K562 (cell line): ENCODE measurements around the gene LITAF. TPM values are rescaled to one million over a fixed set of nuclear protein-coding genes. Genes with fewer than 3 reads are reported as not detected.

ENCODE experiments used
- ATAC-seq: fragments of 200-7000 bp; cut with Tn5 transposase; 3 replicates; pipeline ENCODE4 v1.9.1; 2020; ENCODE audit warnings: moderate library complexity
- BruUV-seq: library from RNA; stranded (reverse); fragments of 400-500 nt; replicated peaks from 2 replicates; lab custom pipeline; 2021; lab: Mats Ljungman, UMichigan
- CTCF ChIA-PET: fragments of 300-600 bp; formaldehyde crosslinking; extraction: SDS; loops from one replicate; lab custom pipeline; 2021; ENCODE audit warnings: low intra/inter-chr PET ratio; lab: Yijun Ruan, JAX
- POLR2A ChIA-PET: fragments of 300-600, 350-650 bp; sonication (Branson Sonifier 250); formaldehyde crosslinking; extraction: SDS; loops from one replicate; lab custom pipeline; 2021; ENCODE audit warnings: antibody characterized with exemption, inconsistent platforms; lab: Yijun Ruan, JAX
- DNase-seq, 4 experiments: peaks; one replicate each; pipeline versions ENCODE4 v3.0.0 to v3.0.0-alpha.2; 2011 to 2018; ENCODE audit warnings: low spot score in 3 of 4, mixed read lengths in 3 of 4; ENCODE audit errors: extremely low read depth in 1 of 4
- FAIRE-seq: peaks from 2 replicates; lab custom pipeline; 2011; peaks lifted over from hg19 to GRCh38; lab: Jason Lieb, UNC
- H2AFZ ChIP-seq: 2 replicates; pipeline ENCODE4 v1.6.0; 2011; ENCODE audit warnings: low read depth, low read length, control low read depth, inconsistent platforms
- H3K27ac ChIP-seq: fragments of 200-600 bp; 3 replicates; pipeline ENCODE4 v1.8.0; 2011; ENCODE audit warnings: low read depth, mild to moderate bottlenecking, control low read depth, inconsistent platforms, low read length, moderate library complexity, mixed read lengths; ENCODE audit errors: extremely low read depth
- H3K27me3 ChIP-seq, 2 experiments: fragments of 300-600 bp in 1 of 2; 2 replicates in 1 of 2; 3 replicates in 1 of 2; pipeline versions ENCODE4 v1.6.0 to v1.8.0; 2011; ENCODE audit warnings: inconsistent platforms in 2 of 2, low read length in 2 of 2, mild to moderate bottlenecking in 1 of 2, mixed read lengths in 1 of 2, moderate library complexity in 1 of 2; ENCODE audit not compliant: control insufficient read depth in 2 of 2, insufficient read depth in 2 of 2
- H3K36me3 ChIP-seq: fragments of 300-600 bp; 3 replicates; pipeline ENCODE4 v1.8.0; 2011; ENCODE audit warnings: mild to moderate bottlenecking, low read length, inconsistent platforms; ENCODE audit not compliant: control insufficient read depth, insufficient read depth
- H3K4me1 ChIP-seq, 2 experiments: fragments of 200-600 bp in 1 of 2; replicated peaks in 1 of 2; 2 replicates in 1 of 2; 3 replicates in 1 of 2; pipeline versions ENCODE4 v1.5.1 to v1.8.0; 2011; ENCODE audit warnings: inconsistent platforms in 2 of 2, low read length in 2 of 2, mild to moderate bottlenecking in 1 of 2, mixed read lengths in 1 of 2, moderate library complexity in 1 of 2; ENCODE audit not compliant: control insufficient read depth in 2 of 2, insufficient read depth in 2 of 2
- H3K4me2 ChIP-seq: 2 replicates; pipeline ENCODE4 v1.6.1; 2011; ENCODE audit warnings: low read length, control low read depth, inconsistent platforms, mixed read lengths; ENCODE audit not compliant: insufficient read depth
- H3K4me3 ChIP-seq: fragments of 200-600 bp; sonication (generic), shearing (Covaris generic); 2 replicates; pipeline ENCODE4 v1.5.1; 2016; ENCODE audit warnings: control low read depth, inconsistent platforms
- H3K79me2 ChIP-seq: fragments of 200-600 bp; 3 replicates; pipeline ENCODE4 v1.8.0; 2011; ENCODE audit warnings: low read length, inconsistent platforms; ENCODE audit not compliant: control insufficient read depth, insufficient read depth
- H3K9ac ChIP-seq, 2 experiments: 2 replicates each; pipeline versions ENCODE4 v1.6.0 to v1.6.1; 2011; ENCODE audit warnings: low read depth in 2 of 2, low read length in 2 of 2, control low read depth in 1 of 2, inconsistent platforms in 1 of 2, mild to moderate bottlenecking in 1 of 2, mixed read lengths in 1 of 2; ENCODE audit not compliant: insufficient read depth in 1 of 2
- H3K9me1 ChIP-seq: one replicate; pipeline ENCODE4 v1.6.0; 2011; ENCODE audit warnings: inconsistent platforms, mild to moderate bottlenecking, low read length, moderate library complexity; ENCODE audit not compliant: control insufficient read depth, insufficient read depth
- H3K9me3 ChIP-seq: replicated peaks from 2 replicates; pipeline ENCODE4 v1.5.1; 2011; ENCODE audit warnings: low read depth, low read length, inconsistent platforms; ENCODE audit not compliant: control insufficient read depth, insufficient read depth
- H4K20me1 ChIP-seq: replicated peaks from 2 replicates; pipeline ENCODE4 v1.6.1; 2011; ENCODE audit warnings: low read length, inconsistent platforms, mixed read lengths; ENCODE audit not compliant: control insufficient read depth, insufficient read depth
- CBX2 ChIP-seq: fragments of 200-600 bp; sonication (generic); IDR thresholded peaks from one replicate; pipeline ENCODE4 v1.6.1; 2012; ENCODE audit warnings: mild to moderate bottlenecking, low read length, inconsistent platforms; ENCODE audit not compliant: insufficient read depth, poor library complexity, severe bottlenecking
- KLF6 ChIP-seq: fragments of 250-450 bp; sonication (Bioruptor Pico); IDR thresholded peaks from 2 replicates; pipeline ENCODE4 v1.4.0; 2020; ENCODE audit warnings: mild to moderate bottlenecking, moderate library complexity, borderline replicate concordance
- LARP7 ChIP-seq: fragments of 450-650 bp; IDR thresholded peaks from 2 replicates; pipeline ENCODE4 v1.6.1; 2016
- RCOR1 ChIP-seq, 2 experiments: IDR thresholded peaks; 2 replicates each; pipeline ENCODE4 v1.6.1; 2012; ENCODE audit warnings: low read depth in 2 of 2, low read length in 2 of 2, borderline replicate concordance in 1 of 2, improper control_type of control experiment in 1 of 2
- WGBS: fragments of 100-300 bp; shearing (Covaris generic); methylation state at CpG from one replicate; pipeline ENCODE4 v1.1.6; 2016; ENCODE audit warnings: low coverage, mixed read lengths; ENCODE audit not compliant: insufficient coverage; ENCODE audit errors: missing lambda C conversion rate; 5-methylcytosine and 5-hydroxymethylcytosine counted together
- in situ Hi-C: fragments of 300-500 bp; cut with MboI; formaldehyde crosslinking; loops from 4 replicates; pipeline ENCODE4 v1.15.0; 2018; ENCODE audit warnings: inconsistent platforms, mixed read lengths
- intact Hi-C: fragments of 100-400 bp; cut with micrococcal nuclease; formaldehyde crosslinking; loops from 2 replicates; pipeline ENCODE4 v1.14.2; 2022
- polyA plus RNA-seq, 8 experiments: library from polyadenylated mRNA; depleted of rRNA in 4 of 8; stranded (reverse) in 5 of 8; unstranded in 3 of 8; fragments of >200 nt; fragmentation: Nextera tagmentation in 2 of 8; fragmentation: Illumina TruSeq in 1 of 8; extraction: Ambion mirVana in 2 of 8; extraction: Trizol in 1 of 8; gene quantifications; 2 replicates each; pipeline versions ENCODE4 v1.2.1 to v1.2.3, GENCODE V29; 2011 to 2014; ENCODE audit warnings: inconsistent platforms in 1 of 8, missing spikeins in 1 of 8
- total RNA-seq, 7 experiments: library from RNA; depleted of rRNA in 6 of 7; stranded (reverse); fragments of >200 nt in 6 of 7; fragmentation: Illumina TruSeq in 2 of 7; extraction: Trizol in 2 of 7; gene quantifications; 2 replicates each; pipeline versions ENCODE4 v1.2.1 to v1.2.3, GENCODE V29; 2011 to 2021; ENCODE audit warnings: low replicate concordance in 1 of 7

LITAF gene
- total and polyA plus RNA-seq, 9 of the 15 experiments (the other 6 are each of a cell fraction or from before 2014, with no cell fraction given), result 4.1 to 17.8 (median 11.9) TPM

GRCh38 chr16:11583166-11583565 is 3.6 kb downstream of the LITAF start:
- peaks cover 21 to 29% of the 10 kb centered on the region in 2 experiments for H3K27me3 ChIP-seq
- CTCF ChIA-PET, result no interaction called here
- no peaks in the 10 kb centered on the region; the same call in 1 of the 2 replicates for H4K20me1 ChIP-seq
- no peak overlapping the region for H3K4me3 ChIP-seq
- intact Hi-C loops (no loop called here), in situ Hi-C loops (no loop called here)
- POLR2A ChIA-PET, result interaction anchor here (1.2 kb wide), 1 partner anchor 44 kb away, joined by 4 read pairs; no protein-coding TSS in a partner anchor
- H3K4me2 ChIP-seq, result no peak overlapping the region
- DNase-seq (no peak), ATAC-seq (no peak), FAIRE-seq (peak; percentile 11)
- no peaks in the 10 kb centered on the region for H3K79me2 ChIP-seq
- H3K9me1 ChIP-seq, result no peaks in the 10 kb centered on the region
- peak in 1 of 2 experiments; percentile 37; a peak in 1 of 4 replicates for TF ChIP-seq RCOR1 (IDR thresholded peaks at IDR 0.05; ENCODE audit: borderline replicate concordance in 1 of 2, low read depth in 2 of 2, low read length in 2 of 2)
- TF ChIP-seq KLF6, result no peak
- H3K9ac ChIP-seq, result no peak overlapping the region
- no TSS peak for BruUV-seq
- 18% methylated on average over 7 of the region's 7 CpGs for WGBS
- H2AFZ ChIP-seq, result no peak overlapping the region
- no peaks in the 10 kb centered on the region for H3K36me3 ChIP-seq
- H3K9me3 ChIP-seq, result no peaks in the 10 kb centered on the region
- H3K4me1 ChIP-seq, result peaks cover 0 to 18% of the 10 kb centered on the region in 2 experiments; a peak in 4 of 5 replicates
- H3K27ac ChIP-seq, result no peak overlapping the region

GRCh38 chr16:11582157-11582814 is 4.4 kb downstream of the LITAF start:
- no peak for ATAC-seq

More at GRCh38 chr16:11582157-11582814, 4.4 kb downstream of the LITAF start:
- FAIRE-seq (no peak), DNase-seq (no peak)
- H3K4me1 ChIP-seq, result peaks cover 0 to 16% of the 10 kb centered on the region in 2 experiments; a peak in 4 of 5 replicates
- H3K4me3 ChIP-seq, result no peak overlapping the region
- TF ChIP-seq CBX2 (peak; percentile 47), LARP7 (no peak)
- no peaks in the 10 kb centered on the region for H3K79me2 ChIP-seq
- in situ Hi-C loops (no loop called here), intact Hi-C loops (no loop called here)
- ChIA-PET POLR2A (interaction anchor here (0.7 to 0.9 kb wide), 2 partner anchors 15 to 34 kb away, joined by 3 to 6 read pairs; no protein-coding TSS in a partner anchor), CTCF (no interaction called here)
- H3K9ac ChIP-seq, result no peak overlapping the region
- no peaks in the 10 kb centered on the region; the same call in 1 of the 2 replicates for H4K20me1 ChIP-seq
- no peak overlapping the region for H3K27ac ChIP-seq
- WGBS, result 13% methylated on average over 6 of the region's 7 CpGs
- H3K9me1 ChIP-seq, result no peaks in the 10 kb centered on the region
- BruUV-seq, result no TSS peak
- no peaks in the 10 kb centered on the region for H3K36me3 ChIP-seq
- no peak overlapping the region for H3K4me2 ChIP-seq
- no peak overlapping the region for H2AFZ ChIP-seq
- H3K9me3 ChIP-seq, result no peaks in the 10 kb centered on the region
- peaks cover 15 to 23% of the 10 kb centered on the region in 2 experiments for H3K27me3 ChIP-seq
